Measurements from ENCODE around the gene POP5.

POP5 gene

DNA sequence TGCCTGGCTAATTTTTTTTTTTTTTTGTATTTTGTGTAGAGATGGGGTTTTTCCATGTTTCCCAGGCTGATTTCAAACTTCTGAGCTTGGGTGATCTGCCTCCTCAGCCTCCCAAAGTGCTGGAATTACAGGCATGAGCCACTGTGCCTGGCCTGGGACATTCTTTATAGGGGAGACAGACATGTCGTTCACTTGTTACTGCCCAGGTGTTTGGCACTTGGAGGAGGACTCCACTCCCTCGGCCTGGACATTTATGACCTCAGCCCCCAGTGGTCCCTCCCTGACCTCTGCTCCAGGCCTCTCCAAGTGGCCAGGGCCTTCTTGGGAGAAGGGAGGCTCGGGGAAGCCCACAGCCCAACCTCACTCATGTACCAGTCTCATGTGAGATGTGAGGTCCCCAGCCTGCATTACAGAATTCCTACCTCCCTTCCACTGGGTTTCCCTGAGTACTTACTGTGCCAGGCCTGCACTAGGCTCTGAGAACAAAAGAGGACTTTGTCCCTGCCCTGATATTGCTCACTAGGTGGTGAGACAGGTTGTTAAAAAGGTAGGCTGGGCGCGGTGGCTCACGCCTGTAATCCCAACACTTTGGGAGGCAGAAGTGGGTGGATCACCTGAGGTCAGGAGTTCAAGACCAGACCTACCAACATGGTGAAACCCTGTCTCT lies 9.7 kb upstream of the POP5 start:
- H3K9me3 ChIP-seq: no peaks in the 10 kb centered on the region
- H3K27ac ChIP-seq: no peak overlapping the region
- H3K27me3 ChIP-seq: peaks cover 9% of the 10 kb centered on the region
- H3K4me1 ChIP-seq (ENCODE audit: control insufficient read depth in 1 of 2, insufficient read depth in 1 of 2, low read depth in 1 of 2, low read length in 1 of 2): peaks cover 0 to 4% of the 10 kb centered on the region in 2 experiments
- TF ChIP-seq, protein P1, sequence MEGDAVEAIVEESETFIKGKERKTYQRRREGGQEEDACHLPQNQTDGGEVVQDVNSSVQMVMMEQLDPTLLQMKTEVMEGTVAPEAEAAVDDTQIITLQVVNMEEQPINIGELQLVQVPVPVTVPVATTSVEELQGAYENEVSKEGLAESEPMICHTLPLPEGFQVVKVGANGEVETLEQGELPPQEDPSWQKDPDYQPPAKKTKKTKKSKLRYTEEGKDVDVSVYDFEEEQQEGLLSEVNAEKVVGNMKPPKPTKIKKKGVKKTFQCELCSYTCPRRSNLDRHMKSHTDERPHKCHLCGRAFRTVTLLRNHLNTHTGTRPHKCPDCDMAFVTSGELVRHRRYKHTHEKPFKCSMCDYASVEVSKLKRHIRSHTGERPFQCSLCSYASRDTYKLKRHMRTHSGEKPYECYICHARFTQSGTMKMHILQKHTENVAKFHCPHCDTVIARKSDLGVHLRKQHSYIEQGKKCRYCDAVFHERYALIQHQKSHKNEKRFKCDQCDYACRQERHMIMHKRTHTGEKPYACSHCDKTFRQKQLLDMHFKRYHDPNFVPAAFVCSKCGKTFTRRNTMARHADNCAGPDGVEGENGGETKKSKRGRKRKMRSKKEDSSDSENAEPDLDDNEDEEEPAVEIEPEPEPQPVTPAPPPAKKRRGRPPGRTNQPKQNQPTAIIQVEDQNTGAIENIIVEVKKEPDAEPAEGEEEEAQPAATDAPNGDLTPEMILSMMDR (IDR thresholded peaks at IDR 0.05): no peak
- no peak overlapping the region for H3K4me3 ChIP-seq (ENCODE audit: low read depth in 1 of 2, low read length in 1 of 2)
- H3K36me3 ChIP-seq: no peaks in the 10 kb centered on the region

- TF ChIP-seq, protein P1 (IDR thresholded peaks at IDR 0.05): no peak
- H3K27me3 ChIP-seq: peaks cover 25% of the 10 kb centered on the region
- H3K4me3 ChIP-seq (ENCODE audit: low read depth in 1 of 2, low read length in 1 of 2): no peak overlapping the region
- H3K36me3 ChIP-seq: no peaks in the 10 kb centered on the region
- no peaks in the 10 kb centered on the region for H3K9me3 ChIP-seq
- no peak overlapping the region for H3K27ac ChIP-seq
- H3K4me1 ChIP-seq (ENCODE audit: control insufficient read depth in 1 of 2, insufficient read depth in 1 of 2, low read depth in 1 of 2, low read length in 1 of 2): peaks cover 7 to 11% of the 10 kb centered on the region in 2 experiments
These were observed 8.0 kb upstream of the POP5 start for GRCh38 chr12:120588948-120589930.

DNA sequence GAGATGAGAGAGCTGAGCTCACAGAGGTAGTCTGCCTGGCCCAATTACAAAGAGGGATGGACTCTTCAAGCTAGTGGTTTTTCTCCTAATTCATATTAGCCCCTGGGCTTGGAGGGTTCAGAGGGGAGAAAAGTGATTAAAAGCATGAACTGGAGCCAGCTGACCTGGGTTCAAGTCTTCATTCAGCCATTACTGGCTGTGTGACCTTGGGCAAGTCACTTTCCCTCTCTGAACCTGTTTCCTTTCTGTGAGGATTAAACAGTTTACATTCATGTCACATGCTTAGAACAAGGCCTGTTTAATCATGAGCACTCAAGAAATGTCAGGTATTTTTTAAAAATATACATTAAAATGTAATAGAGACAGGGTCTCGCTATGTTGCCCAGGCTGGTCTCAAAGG lies 7.2 kb upstream of the POP5 start:
- no peaks in the 10 kb centered on the region for H3K9me3 ChIP-seq
- H3K4me1 ChIP-seq (ENCODE audit: control insufficient read depth in 1 of 2, insufficient read depth in 1 of 2, low read depth in 1 of 2, low read length in 1 of 2): peaks cover 14 to 18% of the 10 kb centered on the region in 2 experiments
- no peak overlapping the region for H3K27ac ChIP-seq
- H3K36me3 ChIP-seq: no peaks in the 10 kb centered on the region
- TF ChIP-seq, protein P1 (IDR thresholded peaks at IDR 0.05): no peak
- H3K4me3 ChIP-seq (ENCODE audit: low read depth in 1 of 2, low read length in 1 of 2): no peak overlapping the region
- peaks cover 34% of the 10 kb centered on the region for H3K27me3 ChIP-seq

- no peak overlapping the region for H3K4me3 ChIP-seq (ENCODE audit: low read depth in 1 of 2, low read length in 1 of 2)
- H3K36me3 ChIP-seq: no peaks in the 10 kb centered on the region
- H3K9me3 ChIP-seq: no peaks in the 10 kb centered on the region
- TF ChIP-seq, protein P1 (IDR thresholded peaks at IDR 0.05): no peak
- no peak overlapping the region for H3K27ac ChIP-seq
- H3K27me3 ChIP-seq: peaks cover 35% of the 10 kb centered on the region
- H3K4me1 ChIP-seq (ENCODE audit: control insufficient read depth in 1 of 2, insufficient read depth in 1 of 2, low read depth in 1 of 2, low read length in 1 of 2): peaks cover 21 to 22% of the 10 kb centered on the region in 2 experiments
These were observed 5.7 kb upstream of the POP5 start for GRCh38 chr12:120586860-120587259.

GRCh38 chr12:120586206-120586605 lies 5.0 kb upstream of the POP5 start:
- Histone ChIP-seq H3K9me3 (no peaks in the 10 kb centered on the region), H3K27me3 (peaks cover 35% of the 10 kb centered on the region), H3K4me1 (ENCODE audit: control insufficient read depth in 1 of 2, insufficient read depth in 1 of 2, low read depth in 1 of 2, low read length in 1 of 2) (peaks cover 26 to 28% of the 10 kb centered on the region in 2 experiments), H3K36me3 (no peaks in the 10 kb centered on the region), H3K4me3 (ENCODE audit: low read depth in 1 of 2, low read length in 1 of 2) (no peak overlapping the region), H3K27ac (no peak overlapping the region)
- TF ChIP-seq, protein P1 (IDR thresholded peaks at IDR 0.05): no peak
